Motor neuron (in vitro differentiated cells): ENCODE results near the gene HTR3C. TPM values are rescaled to one million over a fixed set of nuclear protein-coding genes. Genes with fewer than 3 reads are reported as not detected.
"Not testable (repeated sequence)": the region's sequence is repeated elsewhere in the genome, so short reads cannot be mapped to it uniquely, and the experiment has no call there.

Experiments used
- ATAC-seq, 8 experiments: fragments of 200-7000 bp; cut with Tn5 transposase; replicated peaks in 6 of 8; 2 replicates each; pipeline ENCODE4 v1.8.0; 2021; ENCODE audit warnings: mild to moderate bottlenecking in 8 of 8, moderate library complexity in 8 of 8
- H3K27ac ChIP-seq, 2 donors: fragments of 250-450 bp; sonication (Bioruptor Pico); 2 replicates each; pipeline ENCODE4 v1.9.0; 2021; ENCODE audit warnings: antibody characterized with exemption in 2 of 2, mild to moderate bottlenecking in 2 of 2, moderate library complexity in 1 of 2
- H3K4me1 ChIP-seq, 2 donors: fragments of 250-450 bp; sonication (Bioruptor Pico); replicated peaks in 1 of 2; 2 replicates each; pipeline ENCODE4 v1.6.1; 2021; ENCODE audit warnings: antibody characterized with exemption in 2 of 2, mild to moderate bottlenecking in 2 of 2, moderate library complexity in 1 of 2
- H3K4me3 ChIP-seq, 5 donors: fragments of 250-450 bp; sonication (Bioruptor Pico); 2 replicates each; pipeline ENCODE4 v1.9.0; 2021; ENCODE audit warnings: antibody characterized with exemption in 5 of 5, mild to moderate bottlenecking in 5 of 5, moderate library complexity in 4 of 5
- WGBS, 10 experiments: fragments of 450-650 bp; shearing (Covaris generic); methylation state at CpG; one replicate each; pipeline ENCODE4 v1.0.0; 2022; 5-methylcytosine and 5-hydroxymethylcytosine counted together
- in situ Hi-C, 9 experiments: fragments of 400-800 bp; cut with MboI; loops; one replicate each; pipeline ENCODE4 v1.15.0; 2021; ENCODE audit warnings: low sequenced_read_pairs in 9 of 9, low pct_unique_long_range_greater_than_20kb in 2 of 9; ENCODE audit not compliant: unreplicated experiment in 9 of 9
- total RNA-seq, 8 experiments: library from RNA; unstranded; fragments of 300-600 nt; gene quantifications; 2 replicates each; pipeline versions ENCODE4 v1.2.3 to v1.2.4, GENCODE V29; 2022

Gene HTR3C
- total RNA-seq, 8 experiments from 2014 or later, result not detected

DNA sequence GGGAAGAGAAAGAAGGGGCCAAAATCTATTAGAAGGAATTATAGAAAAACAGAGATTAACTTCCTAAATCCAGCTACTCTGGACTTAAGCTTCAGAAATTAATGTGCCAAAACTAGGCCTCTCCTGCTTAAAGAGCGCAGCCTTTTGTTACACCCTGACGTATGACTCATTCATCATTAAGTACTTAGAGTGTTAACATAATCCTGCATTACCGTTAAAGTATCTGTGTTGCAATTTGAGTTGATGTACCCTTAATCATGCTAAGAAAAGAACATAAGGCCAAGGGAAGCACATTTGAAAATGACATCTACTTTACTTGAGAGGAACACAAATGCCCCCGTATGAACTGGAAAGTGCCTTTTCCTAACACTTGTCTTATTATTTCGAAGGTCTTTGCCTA, 13.4 kb upstream of the HTR3C start:
- H3K4me3 ChIP-seq, result no peak overlapping the region
- 28 to 75% (median 63%) methylated on average over 1 to 5 of the region's 5 CpGs; no CpG with 5 or more reads in 2 of the 10 experiments for WGBS, 10 experiments
- in situ Hi-C loops, result no loop called here
- H3K27ac ChIP-seq, result no peak overlapping the region
- no peaks in the 10 kb centered on the region for H3K4me1 ChIP-seq
- ATAC-seq, result peak in 4 of 8 experiments; percentile 19 to 100 (median 97)

- H3K27ac ChIP-seq, result no peak overlapping the region
- no peaks in the 10 kb centered on the region for H3K4me1 ChIP-seq
- 33 to 80% (median 51%) methylated on average over 1 to 3 of the region's 3 CpGs; no CpG with 5 or more reads in 2 of the 10 experiments for WGBS, 10 experiments
- peak in 3 of 8 experiments; percentile 45 to 81 (median 66) for ATAC-seq
- in situ Hi-C loops, result no loop called here
- H3K4me3 ChIP-seq, result no peak overlapping the region
Measured at GRCh38 chr3:184040010-184040409, 12.8 kb upstream of the HTR3C start.

DNA sequence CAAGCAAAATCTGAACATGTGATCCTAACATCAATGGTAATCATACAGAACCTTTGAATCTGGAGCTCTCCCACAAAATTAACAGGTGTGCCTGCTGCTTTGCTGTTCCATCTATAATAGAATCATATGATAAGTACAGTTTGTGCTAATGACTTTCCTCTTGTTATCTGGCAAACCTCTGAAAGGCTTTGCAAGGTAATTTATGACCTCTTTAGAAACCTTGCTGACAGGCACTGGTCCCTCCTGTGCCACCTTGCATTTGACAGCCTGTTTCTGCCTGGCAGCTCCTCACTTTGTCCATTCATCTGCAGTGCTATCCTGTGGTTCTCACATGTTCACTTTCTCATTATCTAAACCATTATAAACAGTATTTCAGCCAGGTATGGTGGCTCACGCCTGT, 10.2 kb upstream of the HTR3C start:
- 71% methylated on average over 1 of the region's 1 CpG; no CpG with 5 or more reads in 9 of the 10 experiments for WGBS, 10 experiments
- Histone ChIP-seq H3K4me3 (no peak overlapping the region), H3K4me1 (no peaks in the 10 kb centered on the region), H3K27ac (no peak overlapping the region)
- in situ Hi-C loops, result no loop called here
- ATAC-seq, result no peak

GRCh38 chr3:184045995-184046394, 6.9 kb upstream of the HTR3C start:
- no peak overlapping the region for H3K4me3 ChIP-seq
- no peak overlapping the region for H3K27ac ChIP-seq
- ATAC-seq, result no peak
- 78 to 92% (median 85%) methylated on average over 1 to 2 of the region's 5 CpGs; no CpG with 5 or more reads in 6 of the 10 experiments for WGBS, 10 experiments
- no peaks in the 10 kb centered on the region for H3K4me1 ChIP-seq
- in situ Hi-C loops, result no loop called here

GRCh38 chr3:184050217-184050847, 2.5 kb upstream of the HTR3C start:
- in situ Hi-C loops, result no loop called here
- WGBS, 10 experiments, result 40 to 100% (median 81%) methylated on average over 1 to 7 of the region's 7 CpGs

DNA sequence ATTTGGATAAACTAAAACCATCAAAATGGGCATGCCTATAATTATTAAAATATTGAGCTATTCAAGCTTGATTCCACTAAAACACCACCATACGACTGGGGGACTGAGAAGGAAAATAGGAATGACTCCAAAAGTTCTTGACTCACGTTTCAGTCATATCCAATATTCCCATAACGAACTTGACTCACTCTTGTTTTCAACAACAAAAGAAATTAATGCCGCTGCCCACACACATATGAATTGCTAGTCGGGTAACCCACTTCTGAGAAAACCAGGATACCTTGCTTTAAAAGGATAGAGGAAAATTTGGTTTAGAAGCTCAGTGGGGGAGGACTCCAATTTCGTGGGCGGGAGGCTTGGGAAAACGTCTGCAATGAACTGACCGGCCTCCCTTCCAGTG, 5.2 kb downstream of the HTR3C start:
- in situ Hi-C loops, result no loop called here
- ATAC-seq, result no peak
- Histone ChIP-seq H3K27ac (no peak overlapping the region), H3K4me1 (no peaks in the 10 kb centered on the region), H3K4me3 (no peak overlapping the region)
- WGBS, 10 experiments, result 5 to 86% (median 51%) methylated on average over 4 to 9 of the region's 9 CpGs; no CpG with 5 or more reads in 1 of the 10 experiments

More at GRCh38 chr3:184050217-184050847, 2.5 kb upstream of the HTR3C start:
- Histone ChIP-seq H3K27ac (no peak overlapping the region), H3K4me1 (no peaks in the 10 kb centered on the region), H3K4me3 (no peak overlapping the region)
- ATAC-seq, result no peak

DNA sequence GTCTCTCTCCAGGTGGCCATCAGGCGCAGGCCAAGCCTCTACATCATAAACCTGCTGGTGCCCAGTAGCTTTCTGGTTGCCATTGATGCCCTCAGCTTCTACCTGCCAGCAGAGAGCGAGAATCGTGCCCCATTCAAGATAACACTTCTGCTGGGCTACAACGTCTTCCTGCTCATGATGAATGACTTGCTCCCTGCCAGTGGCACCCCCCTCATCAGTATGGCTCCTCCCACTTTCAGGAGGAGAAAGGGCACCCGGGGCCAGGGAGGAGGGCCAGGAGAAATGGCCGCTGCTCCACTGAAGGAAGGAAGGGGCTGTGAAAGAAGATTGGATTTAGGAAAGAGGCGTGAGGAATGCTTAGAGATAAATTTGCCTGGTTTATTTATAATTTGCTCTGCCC, 6.6 kb downstream of the HTR3C start:
- no peak for ATAC-seq
- no peak overlapping the region for H3K27ac ChIP-seq
- H3K4me1 ChIP-seq, result no peaks in the 10 kb centered on the region
- in situ Hi-C loops, result no loop called here
- 30 to 100% (median 64%) methylated on average over 1 to 6 of the region's 7 CpGs; no CpG with 5 or more reads in 2 of the 10 experiments for WGBS, 10 experiments
- no peak overlapping the region for H3K4me3 ChIP-seq

GRCh38 chr3:184062637-184063036, 9.8 kb downstream of the HTR3C start:
- ATAC-seq, result no peak
- no peak overlapping the region for H3K27ac ChIP-seq
- H3K4me3 ChIP-seq, result no peak overlapping the region
- no peaks in the 10 kb centered on the region for H3K4me1 ChIP-seq
- in situ Hi-C loops, result no loop called here

DNA sequence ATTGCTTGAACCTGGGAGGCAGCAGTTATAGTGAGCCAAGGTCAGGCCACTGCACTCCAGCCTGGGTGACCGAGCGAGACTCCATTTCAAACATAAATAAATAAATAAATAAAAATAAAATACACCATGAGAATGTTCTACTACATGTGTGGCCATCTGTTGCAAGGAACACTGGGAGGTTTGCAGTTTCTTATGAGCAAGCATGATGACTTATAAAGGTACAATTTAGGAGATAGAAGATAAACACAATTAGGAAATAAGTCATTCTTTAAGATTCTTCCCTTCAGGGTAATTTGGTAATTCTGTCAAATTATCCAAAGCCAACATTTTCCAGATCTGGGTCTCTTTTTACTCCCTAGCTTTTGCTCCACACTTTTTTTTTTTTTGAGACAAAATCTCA, 13.4 kb downstream of the HTR3C start:
- Histone ChIP-seq H3K27ac (no peak overlapping the region), H3K4me1 (no peaks in the 10 kb centered on the region), H3K4me3 (no peak overlapping the region)
- ATAC-seq, result no peak
- 82 to 100% (median 88%) methylated on average over 2 of the region's 2 CpGs; no CpG with 5 or more reads in 7 of the 10 experiments for WGBS, 10 experiments
- in situ Hi-C loops, result no loop called here

GRCh38 chr3:184067573-184068055, 14.8 kb downstream of the HTR3C start:
- WGBS, 10 experiments, result 60 to 100% (median 78%) methylated on average over 1 to 6 of the region's 6 CpGs; no CpG with 5 or more reads in 2 of the 10 experiments
- no peaks in the 10 kb centered on the region for H3K4me1 ChIP-seq
- in situ Hi-C loops, result no loop called here
- ATAC-seq, result no peak
- no peak overlapping the region for H3K4me3 ChIP-seq
- no peak overlapping the region for H3K27ac ChIP-seq

- Histone ChIP-seq H3K4me1 (no peaks in the 10 kb centered on the region), H3K4me3 (no peak overlapping the region), H3K27ac (no peak overlapping the region)
- no peak for ATAC-seq
- WGBS, 10 experiments, result 50 to 80% (median 80%) methylated on average over 1 to 5 of the region's 5 CpGs; no CpG with 5 or more reads in 4 of the 10 experiments
- in situ Hi-C loops, result no loop called here
Measured at GRCh38 chr3:184068344-184068743, 15.5 kb downstream of the HTR3C start.

DNA sequence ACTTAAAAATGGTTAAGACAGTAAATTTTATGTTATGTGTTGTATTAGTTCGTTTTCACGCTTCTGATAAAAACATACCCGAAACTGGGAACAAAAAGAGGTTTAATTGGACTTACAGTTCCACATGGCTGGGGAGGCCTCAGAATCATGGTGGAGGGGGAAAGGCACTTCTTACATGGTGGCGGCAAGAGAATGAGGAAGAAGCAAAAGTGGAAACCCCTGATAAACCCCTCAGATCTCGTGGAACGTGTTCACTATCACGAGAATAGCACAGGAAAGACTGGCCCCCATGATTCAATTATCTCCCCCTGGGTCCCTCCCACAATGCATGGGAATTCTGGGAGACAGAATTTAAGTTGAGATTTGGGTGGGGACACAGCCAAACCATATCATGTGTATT, 18.3 kb downstream of the HTR3C start:
- H3K4me1 ChIP-seq, in situ Hi-C loops, H3K27ac ChIP-seq, ATAC-seq, H3K4me3 ChIP-seq: not testable (repeated sequence)
- 0 to 100% (median 79%) methylated on average over 1 to 7 of the region's 7 CpGs; no CpG with 5 or more reads in 1 of the 10 experiments for WGBS, 10 experiments

GRCh38 chr3:184073621-184074020, 20.8 kb downstream of the HTR3C start:
- no peak for ATAC-seq
- no peak overlapping the region for H3K4me3 ChIP-seq
- in situ Hi-C loops, result no loop called here
- H3K27ac ChIP-seq, result no peak overlapping the region
- H3K4me1 ChIP-seq, result no peaks in the 10 kb centered on the region
- WGBS, 10 experiments, result 52 to 86% (median 62%) methylated on average over 1 to 4 of the region's 4 CpGs; no CpG with 5 or more reads in 3 of the 10 experiments

- no peak for ATAC-seq
Measured at GRCh38 chr3:184075901-184076300, 23.1 kb downstream of the HTR3C start.

More at GRCh38 chr3:184075901-184076300, 23.1 kb downstream of the HTR3C start:
- 62 to 86% (median 80%) methylated on average over 1 to 3 of the region's 6 CpGs; no CpG with 5 or more reads in 6 of the 10 experiments for WGBS, 10 experiments
- in situ Hi-C loops, result no loop called here
- Histone ChIP-seq H3K4me3 (no peak overlapping the region), H3K27ac (no peak overlapping the region), H3K4me1 (no peaks in the 10 kb centered on the region)
